COR-L47 (cell line): ENCODE data around the gene GNAI2.
"Not testable (repeated sequence)": the region's sequence is repeated elsewhere in the genome, so short reads cannot be mapped to it uniquely, and the experiment has no call there.

ENCODE experiments used
- DNase-seq: peaks from one replicate; lab custom pipeline; 2025; lab: John Stamatoyannopoulos, UW

GNAI2 gene

DNA sequence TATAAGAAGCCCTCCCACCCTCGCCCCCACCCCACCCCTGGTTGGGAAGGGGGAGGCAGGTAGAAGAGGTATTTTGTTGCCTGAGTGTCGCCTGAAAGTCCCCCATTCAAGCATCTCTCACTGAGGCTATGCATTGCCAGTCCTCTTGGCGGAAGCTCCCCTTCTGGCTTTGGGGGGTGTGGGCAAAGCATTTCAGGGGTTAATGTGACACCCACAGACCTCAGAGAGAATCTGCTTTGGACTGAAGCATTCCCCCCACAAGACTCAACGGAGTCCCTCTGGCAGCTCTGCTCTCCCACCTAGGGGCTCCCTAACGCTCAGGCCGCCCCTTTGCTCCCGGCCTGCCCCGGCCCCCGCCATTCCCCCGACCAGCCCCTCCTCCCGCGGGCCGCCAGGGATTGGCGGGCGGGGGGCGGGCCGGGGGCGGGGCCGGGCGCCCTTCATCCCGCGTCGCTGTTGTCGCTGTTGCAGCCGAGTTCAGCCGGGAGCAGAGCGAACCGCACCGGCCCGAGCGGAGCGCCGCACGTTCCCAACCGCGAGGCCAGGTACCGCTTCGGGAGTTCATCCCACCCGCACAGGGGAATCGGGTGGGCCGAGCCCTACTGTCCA lies 31.1 kb upstream of the GNAI2 start, which contains the start of gene SLC38A3:
Gene SLC38A3 (plus strand): TSS at position 468 of the 609 bp plus-strand sequence. CDS start 8,929 bp downstream, outside the sequence.
- no peak for DNase-seq

DNA sequence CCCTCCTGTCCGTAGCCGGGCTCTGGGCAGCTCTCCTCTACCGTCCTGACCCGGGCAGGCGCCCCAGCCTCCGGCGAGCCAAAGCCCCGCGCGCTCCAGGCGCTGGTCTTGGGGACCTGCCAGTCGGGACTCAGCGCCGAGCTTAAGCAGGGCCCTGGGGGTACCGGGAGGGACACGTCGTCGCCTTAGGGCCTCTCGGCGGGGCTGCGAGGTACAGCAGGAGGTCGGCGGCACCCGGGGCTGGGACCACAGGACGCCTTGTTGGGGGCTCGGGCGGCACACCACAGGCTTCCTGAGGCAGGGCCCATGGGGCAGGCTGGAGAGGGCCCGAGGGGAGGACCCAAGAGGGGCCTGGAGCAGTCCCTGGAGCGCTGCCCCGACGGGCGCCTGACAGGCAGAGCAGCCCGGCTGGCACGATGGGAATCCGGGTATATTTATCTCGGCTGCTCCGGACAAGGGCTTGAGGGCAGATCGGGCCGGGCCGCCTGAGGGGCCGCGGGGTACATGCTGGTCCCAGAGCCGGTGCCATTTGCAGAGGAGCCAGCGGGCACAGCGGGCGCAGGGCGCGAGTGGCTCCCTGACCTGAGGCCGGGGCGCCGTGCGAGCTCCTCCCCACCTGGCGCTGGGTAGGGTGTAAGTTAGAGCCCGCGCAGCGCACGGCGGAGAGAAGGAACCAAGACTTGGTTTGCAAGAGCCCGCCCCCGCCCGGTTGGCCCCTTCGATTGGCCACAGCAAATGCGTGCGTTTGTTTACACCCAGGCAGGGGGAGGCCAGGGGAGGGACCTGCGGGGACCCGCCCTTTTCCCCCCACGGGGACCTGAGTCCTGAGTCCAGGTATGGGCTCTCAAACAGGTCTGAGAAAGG lies 30.4 kb upstream of the GNAI2 start:
- no peak for DNase-seq

DNA sequence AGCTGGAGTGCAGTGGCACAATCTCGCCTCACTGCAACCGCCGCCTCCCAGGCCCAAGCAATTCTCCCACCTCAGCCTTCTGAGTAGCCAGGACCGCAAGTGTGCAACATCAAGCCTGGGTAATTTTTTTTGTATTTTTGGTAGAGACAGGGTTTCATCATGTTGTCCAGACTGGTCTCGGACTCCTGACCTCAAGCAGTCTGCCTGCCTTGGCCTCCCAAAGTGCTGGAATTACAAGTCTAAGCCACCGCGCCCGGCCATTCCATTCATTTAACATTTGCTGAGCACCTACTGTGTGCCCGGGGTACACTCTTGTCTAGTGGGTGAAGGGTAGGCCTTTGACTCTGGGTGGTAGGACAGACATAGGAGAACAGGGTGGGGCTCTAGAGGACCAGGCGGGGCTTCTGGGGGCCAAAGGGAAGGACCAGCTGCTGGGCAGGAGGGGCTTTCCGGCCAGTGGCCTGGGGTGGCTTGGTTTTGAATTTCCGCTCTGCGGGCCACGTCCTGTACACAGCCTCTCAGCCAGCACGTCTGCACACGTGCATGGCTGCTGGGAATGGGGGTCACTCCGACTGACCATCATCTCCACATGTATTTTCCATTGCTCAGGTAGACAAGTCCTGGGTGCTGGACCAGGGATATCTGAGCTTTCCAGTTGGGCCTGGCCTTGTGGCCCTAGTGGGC lies 28.5 kb upstream of the GNAI2 start:
- DNase-seq = no peak

DNA sequence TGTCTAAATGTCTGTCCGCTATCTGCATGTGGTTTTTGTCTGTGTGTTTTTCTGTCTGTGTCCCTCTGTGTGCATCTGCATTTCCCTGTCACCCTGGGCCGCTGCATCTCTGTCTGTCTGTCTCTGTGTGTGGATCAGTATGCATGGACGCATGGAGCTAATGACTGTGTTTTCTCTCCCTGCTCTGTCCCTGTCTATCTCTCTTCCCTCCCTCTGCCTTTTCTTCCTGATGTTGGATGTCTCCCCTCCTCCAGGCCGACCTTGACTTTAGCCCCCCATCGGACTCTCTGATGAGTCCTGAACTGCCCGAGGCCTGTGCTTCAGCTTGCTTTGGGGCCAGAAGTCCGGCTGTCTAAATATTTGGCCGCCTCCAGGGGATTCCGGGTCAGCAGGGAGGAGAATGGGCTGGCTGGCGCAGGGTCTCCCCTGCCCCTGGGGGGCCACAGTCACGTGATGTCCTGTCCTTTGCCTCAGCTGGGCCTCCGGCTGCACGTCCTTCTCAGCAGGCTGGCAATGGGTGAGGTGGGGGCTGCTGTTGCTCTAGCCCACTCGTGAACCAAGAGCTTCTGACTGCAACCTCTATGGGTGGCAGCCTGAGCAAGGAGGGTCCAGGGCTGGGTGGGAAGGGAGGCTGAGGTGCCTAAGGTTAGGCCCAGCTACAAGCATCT lies 27.2 kb upstream of the GNAI2 start:
- no peak for DNase-seq

DNA sequence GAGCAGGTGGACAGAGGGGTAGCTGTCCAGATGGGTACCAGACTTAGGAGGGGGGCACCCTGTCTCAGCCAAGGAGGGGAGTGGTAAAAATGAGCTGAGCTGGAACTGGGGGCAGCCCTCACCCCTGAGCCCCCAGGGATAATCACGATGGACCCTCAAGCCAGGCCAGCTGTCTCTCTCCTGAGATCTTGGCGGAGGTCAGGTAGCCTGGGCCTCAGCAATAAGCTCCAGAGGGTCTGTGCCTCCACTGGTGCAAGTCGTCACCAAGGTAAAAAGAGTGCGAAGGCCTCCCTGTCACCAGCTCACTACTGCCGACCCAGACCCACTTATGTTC lies 25.9 kb upstream of the GNAI2 start:
- no peak for DNase-seq

DNA sequence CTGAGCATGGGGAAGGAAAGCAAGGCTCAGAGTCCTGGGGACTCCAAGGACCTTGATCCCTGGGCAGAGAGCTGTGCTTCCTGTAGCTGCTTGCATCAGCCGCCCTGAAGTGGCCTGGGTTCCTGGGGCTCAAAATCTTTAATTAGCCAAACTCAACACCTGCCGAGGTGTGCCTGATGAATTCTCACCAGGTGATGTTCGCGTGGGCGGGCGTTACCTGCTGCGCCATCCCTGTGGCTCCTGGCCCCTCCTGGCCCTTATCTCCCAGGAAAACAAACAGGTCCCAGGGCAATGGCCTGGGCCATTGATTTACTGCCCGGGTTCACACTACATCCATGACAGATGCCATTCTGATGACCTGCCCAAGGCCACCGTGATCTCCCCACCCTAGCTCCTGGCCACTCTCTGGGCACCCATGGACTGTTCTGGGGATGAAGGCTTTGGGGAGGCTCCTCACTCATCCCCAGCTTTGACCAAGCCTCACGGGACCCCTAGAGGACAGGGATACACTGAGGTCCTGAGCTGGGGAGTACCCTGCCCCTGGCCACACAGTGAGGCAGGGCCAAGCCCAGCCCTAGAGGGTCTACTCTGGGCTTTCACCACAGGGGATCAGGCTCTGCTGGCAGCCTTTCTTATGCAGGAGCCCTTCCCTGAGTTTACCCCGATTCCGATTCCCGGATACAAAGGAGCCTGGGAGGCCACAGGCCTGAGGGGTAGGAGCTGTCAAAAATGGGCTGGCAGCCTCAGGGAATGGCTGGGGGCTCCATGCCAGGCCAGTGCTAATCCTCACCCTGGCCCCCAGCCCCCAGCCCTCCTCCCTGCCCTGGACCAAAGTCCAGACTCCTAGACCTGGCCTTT lies 25.3 kb upstream of the GNAI2 start:
- DNase-seq = no peak

DNA sequence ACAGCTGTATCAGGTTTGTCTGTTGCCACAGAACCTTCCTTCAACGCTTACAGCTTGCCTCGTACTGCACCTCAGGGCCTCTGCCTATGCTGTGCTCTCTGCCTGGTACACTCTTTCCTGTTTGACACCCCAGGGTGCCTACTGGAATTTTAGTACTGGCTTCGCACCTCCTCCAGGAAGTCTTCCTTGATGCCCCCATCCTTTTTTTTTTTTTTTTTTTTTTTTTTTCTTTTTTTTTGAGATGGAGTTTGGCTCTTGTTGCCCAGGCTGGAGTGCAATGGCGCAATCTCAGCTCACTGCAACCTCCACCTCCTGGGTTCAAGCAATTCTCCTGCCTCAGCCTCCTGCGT lies 24.7 kb upstream of the GNAI2 start:
- not testable (repeated sequence) for DNase-seq

DNA sequence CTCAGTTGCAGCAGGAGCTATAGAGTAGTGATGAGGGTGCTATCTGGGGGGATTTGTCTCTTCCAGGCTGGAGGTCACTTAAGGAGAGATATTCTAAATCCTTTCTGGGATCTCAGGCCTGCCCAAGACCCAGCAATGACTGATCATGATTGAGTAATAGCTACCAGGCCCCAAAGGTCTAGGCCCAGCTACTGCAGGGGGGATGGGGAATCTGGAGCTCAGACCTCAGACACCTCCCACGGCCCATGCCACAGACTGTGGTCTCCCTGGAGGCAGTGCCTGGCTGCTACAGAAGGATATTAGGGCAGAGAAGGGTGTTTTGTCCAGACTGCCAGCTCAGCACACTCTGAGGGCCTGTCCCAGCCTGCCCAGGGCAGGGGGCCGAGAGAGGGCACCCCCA lies 24.1 kb upstream of the GNAI2 start:
- DNase-seq = no peak

DNA sequence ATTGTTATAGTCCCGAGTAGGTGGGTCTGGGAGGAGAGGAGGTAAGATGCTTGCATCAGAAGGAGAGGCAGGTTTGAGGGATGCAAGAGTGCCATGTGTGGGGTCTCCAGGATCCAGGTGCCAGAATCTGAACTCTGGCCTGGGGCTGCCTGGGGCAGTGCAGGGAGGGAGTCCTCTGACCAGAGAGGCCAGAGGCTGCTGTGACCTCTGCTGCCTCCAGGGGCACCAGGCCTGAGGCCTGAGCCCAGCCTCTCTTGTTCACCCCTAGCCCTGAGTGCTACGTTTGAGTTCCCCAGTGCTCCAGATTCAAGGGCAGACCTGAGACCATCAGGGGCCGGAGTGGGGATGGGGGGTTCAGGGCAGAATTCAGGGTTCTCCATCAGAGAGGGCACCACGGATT lies 23.5 kb upstream of the GNAI2 start:
- DNase-seq = no peak

DNA sequence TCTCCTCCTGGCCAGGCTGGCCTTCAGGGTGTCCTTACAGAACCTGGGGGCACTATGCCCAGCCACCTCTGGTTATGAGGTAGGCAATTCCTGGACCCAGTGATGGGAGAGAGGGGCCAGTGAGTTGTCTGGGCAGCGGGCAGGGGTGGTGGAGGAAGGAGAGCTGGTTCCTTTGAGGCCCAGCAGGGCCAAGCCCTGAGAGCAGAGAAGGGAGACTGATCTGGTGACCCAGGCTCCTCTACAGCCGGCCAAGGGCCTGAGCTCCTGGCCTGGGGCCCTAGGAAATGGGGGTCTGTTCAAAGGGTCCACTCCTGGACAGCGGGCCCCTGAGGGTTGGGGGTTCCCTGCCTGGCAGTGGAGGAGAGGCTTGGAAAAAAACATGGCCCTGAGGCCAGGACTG lies 23.0 kb upstream of the GNAI2 start:
- no peak for DNase-seq

DNA sequence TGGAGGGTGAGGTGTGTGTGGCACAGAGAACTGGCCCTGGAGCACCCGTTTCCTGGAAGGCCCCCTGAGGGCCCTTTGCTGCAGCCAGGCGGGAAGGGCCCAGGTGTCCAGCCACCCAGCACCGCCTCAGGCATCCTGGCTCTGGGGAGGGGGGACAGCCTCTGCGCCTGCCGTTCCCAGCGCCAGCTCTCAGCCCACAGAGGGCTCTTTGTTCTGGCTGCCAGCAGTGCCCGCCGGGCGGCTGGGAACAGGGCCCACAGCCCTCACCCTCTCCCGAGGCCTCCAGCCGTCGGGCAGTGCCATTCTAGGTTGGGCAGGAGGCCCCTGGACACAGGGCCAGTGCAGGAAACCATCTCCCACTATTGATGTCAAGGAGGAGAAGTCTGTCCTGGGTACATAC lies 22.6 kb upstream of the GNAI2 start:
- DNase-seq = no peak

DNA sequence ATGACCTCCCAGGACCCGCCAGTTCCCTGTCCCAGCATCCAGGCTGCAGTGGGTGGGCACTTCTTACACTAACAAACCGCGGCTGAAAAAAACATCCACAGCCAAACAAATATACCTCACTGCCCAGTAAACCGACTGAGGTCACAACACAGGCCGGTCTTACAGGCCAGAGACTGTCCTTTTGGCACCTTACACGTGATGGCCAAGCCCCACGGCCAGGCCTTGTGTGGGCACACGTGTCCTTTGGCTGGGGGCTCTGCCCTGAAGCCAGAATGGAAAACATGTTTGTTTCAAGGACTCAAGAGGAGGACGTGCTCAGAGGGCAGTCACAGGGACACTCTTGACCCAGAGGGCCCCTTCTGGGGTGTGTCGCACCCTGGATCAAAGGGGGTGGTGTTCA lies 21.2 kb upstream of the GNAI2 start:
- no peak for DNase-seq

DNA sequence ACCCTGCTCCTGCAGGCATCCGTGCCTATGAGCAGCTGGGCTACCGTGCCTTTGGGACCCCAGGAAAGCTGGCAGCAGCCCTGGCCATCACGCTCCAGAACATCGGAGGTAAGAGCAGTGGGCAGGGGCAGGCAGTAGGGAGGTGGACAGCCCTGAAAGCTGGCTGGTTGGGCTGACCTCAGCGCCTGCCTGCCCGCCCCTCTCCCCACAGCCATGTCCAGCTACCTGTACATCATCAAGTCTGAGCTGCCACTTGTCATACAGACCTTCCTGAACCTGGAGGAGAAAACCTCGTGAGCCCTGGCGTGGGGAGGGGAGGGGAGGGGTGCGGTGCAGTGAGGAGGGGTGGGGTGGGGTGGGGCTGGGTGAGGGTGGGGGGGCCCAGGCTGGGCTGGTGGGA lies 20.5 kb upstream of the GNAI2 start:
- DNase-seq = no peak

DNA sequence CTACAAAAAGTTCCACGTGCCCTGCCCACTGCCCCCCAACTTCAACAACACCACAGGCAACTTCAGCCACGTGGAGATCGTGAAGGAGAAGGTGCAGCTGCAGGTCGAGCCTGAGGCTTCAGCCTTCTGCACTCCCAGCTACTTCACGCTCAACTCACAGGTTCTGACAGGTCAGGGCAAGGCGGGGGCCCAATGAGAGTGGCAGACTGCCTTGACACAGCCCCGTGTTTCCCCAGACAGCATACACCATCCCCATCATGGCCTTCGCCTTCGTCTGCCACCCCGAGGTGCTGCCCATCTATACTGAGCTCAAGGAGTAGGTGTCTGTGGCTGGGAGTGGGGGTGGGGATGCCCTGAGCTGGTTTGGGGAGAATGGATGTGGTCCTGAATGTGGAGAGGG lies 18.3 kb upstream of the GNAI2 start:
- DNase-seq = no peak

DNA sequence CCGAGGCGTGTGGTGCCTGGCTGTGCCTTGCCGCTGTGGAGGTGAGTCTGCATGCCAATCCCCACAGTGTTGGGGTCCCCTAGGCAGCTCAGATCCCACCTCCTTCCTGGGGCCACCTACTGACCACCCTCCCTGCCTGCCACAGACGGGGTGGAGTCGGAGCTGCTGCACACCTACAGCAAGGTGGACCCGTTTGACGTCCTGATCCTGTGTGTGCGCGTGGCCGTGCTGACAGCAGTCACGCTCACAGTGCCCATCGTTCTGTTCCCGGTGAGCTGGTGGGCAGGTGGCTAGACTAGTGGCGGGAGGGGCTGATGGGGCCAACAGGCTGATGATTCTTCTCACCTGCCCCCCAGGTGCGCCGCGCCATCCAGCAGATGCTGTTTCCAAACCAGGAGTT lies 17.6 kb upstream of the GNAI2 start:
- DNase-seq = no peak

DNA sequence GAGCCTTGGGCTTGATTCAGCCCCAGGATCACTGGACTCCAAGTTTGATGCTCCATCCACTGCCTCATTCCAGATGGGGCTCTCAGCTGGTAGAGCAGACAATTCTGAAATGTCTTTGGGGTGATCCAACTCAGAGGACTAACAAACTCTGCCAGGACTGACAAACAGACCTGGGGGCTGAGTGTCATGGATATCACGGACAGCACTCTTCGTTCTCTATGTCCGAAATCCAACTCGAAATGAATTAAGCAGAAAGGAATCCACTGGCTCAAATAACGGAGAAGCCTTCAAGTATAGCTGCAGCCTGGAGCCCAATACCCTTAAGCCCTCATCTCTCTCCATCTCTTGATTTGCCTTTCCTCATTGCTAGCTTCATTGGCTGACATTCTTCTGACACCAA lies 16.7 kb upstream of the GNAI2 start:
- DNase-seq = no peak

DNA sequence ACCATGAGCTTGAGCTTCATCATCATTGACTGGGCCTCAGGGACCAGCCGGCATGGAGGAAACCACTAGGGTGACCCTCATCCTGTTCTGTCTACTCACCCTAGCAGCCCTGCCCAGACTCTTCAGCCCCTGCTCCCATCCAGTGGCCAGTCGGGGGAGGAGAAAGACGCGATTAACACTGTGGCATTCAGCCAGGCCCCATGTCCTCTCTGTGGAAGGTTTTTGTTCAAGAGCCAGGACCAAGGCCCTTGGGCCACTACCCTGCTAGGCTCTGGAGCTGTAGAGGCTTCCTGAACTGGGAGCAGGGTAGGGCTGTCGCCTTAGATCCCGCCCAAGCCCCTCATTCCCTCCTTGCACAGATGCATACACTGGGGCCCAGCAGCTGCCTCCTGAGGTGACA lies 15.9 kb upstream of the GNAI2 start:
- DNase-seq = no peak

DNA sequence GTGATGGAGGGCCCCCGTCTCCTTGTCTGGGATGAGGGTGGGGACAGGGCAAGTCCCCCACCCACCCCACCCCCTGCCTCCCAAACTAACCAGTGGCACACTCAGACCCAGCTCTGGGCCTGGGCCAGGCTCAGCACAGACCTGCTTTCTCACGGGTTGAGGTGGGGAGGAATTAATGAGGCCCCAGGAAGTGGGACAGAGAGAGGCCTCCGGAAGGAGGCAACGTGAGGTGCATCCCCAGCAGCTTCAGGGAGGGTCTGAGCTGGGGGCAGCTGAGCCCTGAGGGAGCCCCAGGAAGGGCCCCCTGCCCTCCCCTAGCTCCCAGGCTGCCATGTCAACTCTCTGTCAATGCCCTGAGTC lies 15.0 kb upstream of the GNAI2 start:
- DNase-seq = no peak

DNA sequence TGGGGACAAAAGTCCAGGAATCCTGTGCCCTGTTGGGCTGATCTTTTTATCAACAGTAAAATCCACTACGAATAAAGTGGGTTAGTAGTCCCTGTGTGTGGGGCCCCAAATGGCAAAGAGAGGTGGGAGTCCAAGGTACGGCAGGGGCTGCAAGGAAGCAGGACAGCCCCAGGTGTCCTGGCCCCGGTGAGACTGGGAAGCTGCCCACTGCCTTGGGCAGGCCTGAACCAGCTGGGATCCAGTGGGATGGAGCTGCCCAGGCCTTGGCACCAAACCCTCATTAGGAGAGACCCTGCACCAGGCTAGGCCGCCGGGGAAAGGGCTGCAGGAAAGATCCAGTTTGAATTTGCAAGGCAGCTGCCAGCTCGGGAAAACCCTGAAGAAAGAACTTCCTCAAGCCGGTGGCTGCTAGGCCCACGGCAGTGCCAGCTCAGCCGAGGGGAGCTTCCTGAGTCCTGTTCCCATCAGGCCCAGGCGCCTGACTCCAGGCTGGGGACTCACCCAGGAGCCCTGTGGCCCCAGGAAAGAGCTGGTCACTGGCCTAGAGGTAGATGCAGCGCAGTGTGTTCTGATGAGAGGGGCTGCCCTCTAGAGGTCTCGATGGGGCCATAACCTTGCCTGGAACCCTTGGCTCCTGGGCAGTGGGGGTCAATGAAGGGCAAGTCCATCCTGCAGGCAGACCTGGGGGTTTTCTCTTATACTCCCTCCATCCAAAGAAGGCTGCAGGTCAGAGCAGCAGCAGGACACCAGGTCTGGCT lies 14.4 kb upstream of the GNAI2 start:
- no peak for DNase-seq

DNA sequence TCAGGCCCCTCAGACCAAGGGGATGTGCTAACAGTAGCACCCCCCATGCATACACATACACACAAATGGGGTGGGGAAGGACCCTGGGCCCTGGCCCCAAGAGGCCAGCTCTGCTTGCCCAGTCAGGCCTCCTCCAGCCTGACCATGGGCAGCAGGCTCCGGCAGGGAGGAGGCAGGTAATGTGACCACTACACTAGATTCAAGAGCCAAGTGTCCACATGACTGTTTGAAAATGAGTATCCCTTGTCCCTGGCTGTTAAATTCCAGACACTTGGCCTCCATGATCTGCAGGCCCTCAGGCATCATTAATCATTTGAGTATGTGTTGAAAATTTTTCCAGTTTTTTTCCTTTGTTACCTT lies 13.9 kb upstream of the GNAI2 start:
- no peak for DNase-seq

DNA sequence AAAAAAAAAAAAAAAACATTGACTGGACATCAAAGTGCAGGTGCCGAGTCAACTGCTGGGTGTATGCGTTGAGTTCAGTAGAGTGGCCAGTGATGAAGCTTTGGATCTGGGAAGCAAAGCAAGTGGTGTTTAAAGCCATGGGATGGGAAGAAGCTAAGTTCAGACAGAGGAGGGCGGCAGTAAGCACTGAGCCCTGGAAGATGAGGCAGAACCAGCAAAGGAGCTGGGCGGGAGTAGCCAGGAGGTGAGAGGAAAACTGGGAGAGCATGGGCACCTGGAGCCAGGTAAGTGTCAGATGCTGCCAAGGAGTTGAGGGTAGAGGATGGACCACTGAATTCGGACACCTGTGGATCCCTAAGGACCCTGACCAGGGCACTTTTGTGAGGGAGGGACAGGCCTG lies 11.4 kb upstream of the GNAI2 start:
- no peak for DNase-seq
